Glomerular visceral epithelial cell (primary cell): ENCODE measurements around the gene NUMBL.
"Not testable (repeated sequence)": the region's sequence is repeated elsewhere in the genome, so short reads cannot be mapped to it uniquely, and the experiment has no call there.

Experiments used
- DNase-seq: peaks from one replicate; pipeline ENCODE4 v3.0.0-alpha.2; 2016; ENCODE audit errors: extremely low spot score

The NUMBL gene

GRCh38 chr19:40690050-40690692 is at the start of gene NUMBL:
Gene NUMBL (minus strand): TSS chr19:40690651. CDS start chr19:40690483, 168 bp downstream.
- no peak for DNase-seq

- no peak for DNase-seq
Measured at GRCh38 chr19:40739030-40739839, 48.8 kb upstream of the NUMBL start.

GRCh38 chr19:40737102-40737644 is 46.7 kb upstream of the NUMBL start:
- no peak for DNase-seq

- DNase-seq = no peak
Measured at GRCh38 chr19:40736661-40737060, 46.2 kb upstream of the NUMBL start.

GRCh38 chr19:40735013-40735771 is 44.7 kb upstream of the NUMBL start:
- DNase-seq = no peak

GRCh38 chr19:40733149-40733548 is 42.7 kb upstream of the NUMBL start:
- DNase-seq = no peak

- DNase-seq = not testable (repeated sequence)
Measured at GRCh38 chr19:40732304-40732703, 41.9 kb upstream of the NUMBL start.

GRCh38 chr19:40730065-40730464 is 39.6 kb upstream of the NUMBL start:
- not testable (repeated sequence) for DNase-seq

- DNase-seq = no peak
Measured at GRCh38 chr19:40726279-40726678, 35.8 kb upstream of the NUMBL start.

GRCh38 chr19:40724855-40725254 is 34.4 kb upstream of the NUMBL start:
- no peak for DNase-seq

- DNase-seq = no peak
Measured at GRCh38 chr19:40724315-40724714, 33.9 kb upstream of the NUMBL start.

GRCh38 chr19:40723661-40724254 is 33.3 kb upstream of the NUMBL start:
- DNase-seq = no peak

GRCh38 chr19:40721936-40722661 is 31.6 kb upstream of the NUMBL start:
- no peak for DNase-seq

GRCh38 chr19:40721140-40721486 is 30.7 kb upstream of the NUMBL start:
- DNase-seq = no peak

GRCh38 chr19:40719414-40719894 is 29.0 kb upstream of the NUMBL start:
- DNase-seq = peak; percentile 9

- peak; percentile 52 for DNase-seq
Measured at GRCh38 chr19:40718774-40719391, 28.4 kb upstream of the NUMBL start.

GRCh38 chr19:40717880-40718773 is 27.7 kb upstream of the NUMBL start:
- peak; percentile 6 for DNase-seq

GRCh38 chr19:40717325-40717879 is 27.0 kb upstream of the NUMBL start:
- DNase-seq = no peak
